WTC11 (cell line): ENCODE results near the gene ITSN1. TPM values are rescaled to one million over a fixed set of nuclear protein-coding genes. Genes with fewer than 3 reads are reported as not detected.
A peak's percentile ranks its signal among the peaks of the same experiment; 100 is the strongest.

Experiments
- ATAC-seq: fragments of 200-7000 bp; cut with Tn5 transposase; 2 replicates; pipeline ENCODE4 v1.10.0; 2021; ENCODE audit warnings: mild to moderate bottlenecking, moderate library complexity
- CTCF ChIA-PET: fragments of 300-600 bp; sonication (Branson Sonifier 250); formaldehyde crosslinking; loops from one replicate; lab custom pipeline; 2021; ENCODE audit warnings: antibody characterized with exemption; lab: Charles Lee
- POLR2A ChIA-PET: fragments of 350-600 bp; sonication (Branson Sonifier 250); formaldehyde crosslinking; loops from one replicate; lab custom pipeline; 2021; ENCODE audit warnings: antibody characterized with exemption; lab: Charles Lee
- DNase-seq: peaks from one replicate; pipeline ENCODE4 v3.0.0; 2021; ENCODE audit warnings: low spot score
- H3K27ac Mint-ChIP-seq: 2 replicates; pipeline ENCODE4 v1.8.0; 2021; ENCODE audit warnings: mixed read lengths
- H3K27me3 Mint-ChIP-seq: 2 replicates; pipeline ENCODE4 v1.8.0; 2021; ENCODE audit warnings: low read depth, mild to moderate bottlenecking, moderate library complexity, mixed read lengths
- H3K36me3 Mint-ChIP-seq: 2 replicates; pipeline ENCODE4 v1.8.0; 2021; ENCODE audit warnings: mixed read lengths
- H3K4me1 Mint-ChIP-seq: 2 replicates; pipeline ENCODE4 v1.8.0; 2022; ENCODE audit warnings: mixed read lengths
- H3K4me3 Mint-ChIP-seq: 2 replicates; pipeline ENCODE4 v1.8.0; 2021; ENCODE audit warnings: mild to moderate bottlenecking, moderate library complexity, mixed read lengths
- H3K9me3 Mint-ChIP-seq: 2 replicates; pipeline ENCODE4 v1.8.0; 2021; ENCODE audit warnings: mixed read lengths
- CREB1 ChIP-seq: sonication (generic); formaldehyde crosslinking; IDR thresholded peaks from 2 replicates; pipeline ENCODE4 v1.8.0; 2023; ENCODE audit warnings: mild to moderate bottlenecking, missing genetic modification reagents
- EMX1 ChIP-seq: fragments of 250-450 bp; sonication (Bioruptor Pico); IDR thresholded peaks from 2 replicates; pipeline ENCODE4 v1.8.0; 2021; ENCODE audit warnings: mild to moderate bottlenecking
- FOXP1 ChIP-seq: sonication (generic); formaldehyde crosslinking; IDR thresholded peaks from 2 replicates; pipeline ENCODE4 v1.8.0; 2022; ENCODE audit warnings: missing genetic modification reagents, mild to moderate bottlenecking, moderate library complexity, borderline replicate concordance
- GABPB1 ChIP-seq: sonication (generic); formaldehyde crosslinking; IDR thresholded peaks from 2 replicates; pipeline ENCODE4 v1.8.1; 2023; ENCODE audit warnings: mild to moderate bottlenecking, missing genetic modification reagents
- GTF2I ChIP-seq: fragments of 250-450 bp; sonication (Bioruptor Pico); conservative IDR thresholded peaks from 2 replicates; pipeline ENCODE4 v1.4.0; 2021; ENCODE audit warnings: mild to moderate bottlenecking
- MYBL2 ChIP-seq: sonication (generic); formaldehyde crosslinking; IDR thresholded peaks from 2 replicates; pipeline ENCODE4 v1.8.1; 2023; ENCODE audit warnings: mild to moderate bottlenecking, moderate library complexity, missing genetic modification reagents
- NFE2L1 ChIP-seq: sonication (generic); formaldehyde crosslinking; IDR thresholded peaks from 2 replicates; pipeline ENCODE4 v1.8.1; 2023; ENCODE audit warnings: missing genetic modification reagents
- PRRX2 ChIP-seq: fragments of 250-450 bp; sonication (Bioruptor Pico); IDR thresholded peaks from 2 replicates; pipeline ENCODE4 v1.8.0; 2021; ENCODE audit warnings: mild to moderate bottlenecking
- SMAD3 ChIP-seq: sonication (generic); formaldehyde crosslinking; IDR thresholded peaks from 2 replicates; pipeline ENCODE4 v1.8.0; 2022; ENCODE audit warnings: missing genetic modification reagents, mild to moderate bottlenecking, borderline replicate concordance
- ZBTB21 ChIP-seq: sonication (generic); formaldehyde crosslinking; IDR thresholded peaks from 2 replicates; pipeline ENCODE4 v1.8.1; 2023; ENCODE audit warnings: mild to moderate bottlenecking, missing genetic modification reagents, borderline replicate concordance
- ZNF138 ChIP-seq: sonication (generic); formaldehyde crosslinking; conservative IDR thresholded peaks from 2 replicates; pipeline ENCODE4 v1.8.1; 2022; ENCODE audit warnings: mild to moderate bottlenecking, moderate library complexity, missing genetic modification reagents
- ZNF219 ChIP-seq: sonication (generic); formaldehyde crosslinking; IDR thresholded peaks from 2 replicates; pipeline ENCODE4 v1.8.0; 2023; ENCODE audit warnings: missing genetic modification reagents, mild to moderate bottlenecking, borderline replicate concordance
- ZNF232 ChIP-seq: sonication (generic); formaldehyde crosslinking; IDR thresholded peaks from 2 replicates; pipeline ENCODE4 v1.8.0; 2022; ENCODE audit warnings: mild to moderate bottlenecking, missing genetic modification reagents
- ZNF423 ChIP-seq: fragments of 250-450 bp; sonication (Bioruptor Pico); IDR thresholded peaks from 2 replicates; pipeline ENCODE4 v2.1.2; 2022; ENCODE audit warnings: mild to moderate bottlenecking, moderate library complexity
- total RNA-seq: library from RNA; stranded (reverse); gene quantifications from 3 replicates; pipeline ENCODE4 v1.2.3, GENCODE V29; 2021
- TF ChIP-seq, protein P1 (sequence below): sonication (generic); formaldehyde crosslinking; IDR thresholded peaks from 2 replicates; pipeline ENCODE4 v1.8.1; 2022; ENCODE audit warnings: mild to moderate bottlenecking, missing genetic modification reagents, moderate library complexity, borderline replicate concordance
- TF ChIP-seq, protein P2 (sequence below): fragments of 250-450 bp; sonication (Bioruptor Pico); IDR thresholded peaks from 2 replicates; pipeline ENCODE4 v1.9.0; 2021; ENCODE audit warnings: moderate library complexity, mild to moderate bottlenecking, inconsistent platforms, borderline replicate concordance
- TF ChIP-seq, protein P3 (sequence below): sonication (generic); formaldehyde crosslinking; IDR thresholded peaks from 2 replicates; pipeline ENCODE4 v1.8.1; 2022; ENCODE audit warnings: mild to moderate bottlenecking, moderate library complexity, missing genetic modification reagents
- TF ChIP-seq, protein P4 (sequence below): sonication (generic); formaldehyde crosslinking; IDR thresholded peaks from 2 replicates; pipeline ENCODE4 v1.8.1; 2023; ENCODE audit warnings: mild to moderate bottlenecking, missing genetic modification reagents, moderate library complexity
- TF ChIP-seq, protein P5 (sequence below): sonication (generic); formaldehyde crosslinking; IDR thresholded peaks from 2 replicates; pipeline ENCODE4 v1.8.1; 2022; ENCODE audit warnings: missing genetic modification reagents, borderline replicate concordance
- TF ChIP-seq, protein P6 (sequence below): sonication (generic); formaldehyde crosslinking; IDR thresholded peaks from 2 replicates; pipeline ENCODE4 v1.8.0; 2022; ENCODE audit warnings: missing genetic modification reagents

The ITSN1 gene
- total RNA-seq, 1 experiment from 2014 or later, result 69.6 TPM

DNA sequence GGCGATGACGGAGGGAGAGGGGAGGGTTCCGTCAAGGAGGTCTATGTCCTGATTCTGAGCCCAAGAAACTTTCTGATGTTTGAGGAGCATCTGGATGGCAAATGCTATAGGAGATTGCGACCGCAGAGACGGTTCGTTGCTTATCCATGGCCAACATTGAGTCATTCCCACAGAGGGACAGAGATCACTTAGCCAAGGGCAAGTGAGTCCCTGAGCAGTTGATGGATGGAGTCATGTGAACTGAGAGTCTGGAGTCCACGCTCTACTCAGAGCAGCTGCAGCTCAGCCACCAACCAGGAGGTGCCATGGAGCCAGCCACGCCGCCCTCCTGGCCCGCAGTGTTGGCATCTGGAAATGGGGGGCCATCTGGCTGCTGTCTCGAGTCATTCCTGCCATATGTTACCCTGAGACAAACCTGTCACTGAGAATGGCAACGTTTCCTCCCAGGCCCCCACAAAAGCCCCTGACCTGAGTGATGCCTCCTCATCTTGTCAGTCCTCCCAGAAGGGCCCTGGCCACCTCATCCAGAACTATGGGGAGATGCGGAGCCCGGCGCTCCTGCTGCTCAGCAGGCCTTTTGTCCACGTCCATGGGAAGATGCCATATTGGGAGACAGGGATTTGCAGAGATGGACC lies 214.7 kb downstream of the ITSN1 start:
- no peak for DNase-seq
- H3K27me3 Mint-ChIP-seq, result no peaks in the 10 kb centered on the region
- peaks cover 21% of the 10 kb centered on the region for H3K4me1 Mint-ChIP-seq
- H3K4me3 Mint-ChIP-seq, result no peak overlapping the region
- POLR2A ChIA-PET, result interaction anchor here (0.6 kb wide), 1 partner anchor 14 kb away, joined by 4 read pairs; no protein-coding TSS in a partner anchor
- H3K9me3 Mint-ChIP-seq, result no peaks in the 10 kb centered on the region
- no peak for TF ChIP-seq ZNF232 (CRISPR knock-in tag)
- TF ChIP-seq EMX1 (CRISPR knock-in tag), result no peak
- TF ChIP-seq, protein P1, sequence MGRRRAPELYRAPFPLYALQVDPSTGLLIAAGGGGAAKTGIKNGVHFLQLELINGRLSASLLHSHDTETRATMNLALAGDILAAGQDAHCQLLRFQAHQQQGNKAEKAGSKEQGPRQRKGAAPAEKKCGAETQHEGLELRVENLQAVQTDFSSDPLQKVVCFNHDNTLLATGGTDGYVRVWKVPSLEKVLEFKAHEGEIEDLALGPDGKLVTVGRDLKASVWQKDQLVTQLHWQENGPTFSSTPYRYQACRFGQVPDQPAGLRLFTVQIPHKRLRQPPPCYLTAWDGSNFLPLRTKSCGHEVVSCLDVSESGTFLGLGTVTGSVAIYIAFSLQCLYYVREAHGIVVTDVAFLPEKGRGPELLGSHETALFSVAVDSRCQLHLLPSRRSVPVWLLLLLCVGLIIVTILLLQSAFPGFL (CRISPR knock-in tag), result no peak
- TF ChIP-seq CREB1, result no peak
- TF ChIP-seq ZBTB21, result no peak
- TF ChIP-seq, protein P2, sequence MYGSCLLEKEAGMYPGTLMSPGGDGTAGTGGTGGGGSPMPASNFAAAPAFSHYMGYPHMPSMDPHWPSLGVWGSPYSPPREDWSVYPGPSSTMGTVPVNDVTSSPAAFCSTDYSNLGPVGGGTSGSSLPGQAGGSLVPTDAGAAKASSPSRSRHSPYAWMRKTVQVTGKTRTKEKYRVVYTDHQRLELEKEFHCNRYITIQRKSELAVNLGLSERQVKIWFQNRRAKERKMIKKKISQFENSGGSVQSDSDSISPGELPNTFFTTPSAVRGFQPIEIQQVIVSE (CRISPR knock-in tag), result no peak
- TF ChIP-seq, all 79 proteins: peak for 0
- Mint-ChIP-seq H3K27ac (no peak overlapping the region), H3K36me3 (no peaks in the 10 kb centered on the region)
- CTCF ChIA-PET, result no interaction called here
- ATAC-seq, result no peak

DNA sequence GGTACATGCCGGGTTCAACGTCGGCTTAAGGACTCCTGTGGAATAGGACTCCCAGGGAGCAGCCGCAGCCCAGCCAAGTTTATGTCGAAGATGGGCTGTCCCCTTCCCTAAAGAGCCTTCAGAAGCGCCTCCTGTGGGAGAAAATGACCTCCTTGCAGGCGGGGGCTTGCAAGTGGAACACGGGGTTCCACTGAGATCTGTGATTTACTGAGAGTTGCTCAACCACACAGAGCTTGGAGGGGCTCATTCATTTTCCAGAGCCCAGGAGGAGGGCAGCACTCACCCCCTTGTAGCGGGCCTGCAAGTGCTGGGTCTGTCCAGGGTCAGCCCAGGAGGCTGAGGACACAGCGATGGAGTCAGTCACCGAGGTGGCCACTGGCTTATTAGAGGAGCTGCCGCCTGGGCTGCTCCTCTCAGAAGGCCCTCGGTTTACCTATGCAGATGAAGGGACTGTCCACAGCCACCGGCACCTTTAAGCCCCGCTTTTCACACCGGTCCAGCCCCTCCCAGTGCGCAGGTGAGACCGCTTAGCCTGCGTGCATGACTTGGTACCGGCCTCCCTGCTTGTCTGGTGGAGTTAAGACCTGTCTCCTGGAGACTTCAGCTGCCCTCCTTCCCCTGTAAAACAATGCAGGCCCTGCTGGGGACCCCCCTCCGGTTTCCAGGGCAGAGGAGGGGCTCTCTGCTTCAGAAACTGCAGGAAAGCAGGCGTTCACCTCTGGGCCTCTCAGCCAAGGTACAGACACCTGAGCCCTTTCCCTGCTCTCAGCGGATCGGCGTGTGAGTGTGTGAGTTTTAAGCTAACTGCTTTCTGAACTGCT lies 215.8 kb downstream of the ITSN1 start:
- TF ChIP-seq ZNF423, result peak; percentile 87
- TF ChIP-seq, protein P3, sequence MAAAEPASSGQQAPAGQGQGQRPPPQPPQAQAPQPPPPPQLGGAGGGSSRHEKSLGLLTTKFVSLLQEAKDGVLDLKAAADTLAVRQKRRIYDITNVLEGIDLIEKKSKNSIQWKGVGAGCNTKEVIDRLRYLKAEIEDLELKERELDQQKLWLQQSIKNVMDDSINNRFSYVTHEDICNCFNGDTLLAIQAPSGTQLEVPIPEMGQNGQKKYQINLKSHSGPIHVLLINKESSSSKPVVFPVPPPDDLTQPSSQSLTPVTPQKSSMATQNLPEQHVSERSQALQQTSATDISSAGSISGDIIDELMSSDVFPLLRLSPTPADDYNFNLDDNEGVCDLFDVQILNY (CRISPR knock-in tag), result no peak
- TF ChIP-seq PRRX2 (CRISPR knock-in tag), result no peak
- POLR2A ChIA-PET, result no interaction called here
- Mint-ChIP-seq H3K4me1 (peaks cover 21% of the 10 kb centered on the region), H3K9me3 (no peaks in the 10 kb centered on the region), H3K4me3 (no peak overlapping the region; the same call in 1 of the 2 replicates), H3K27ac (0 out of 2 replicates have a peak overlapping the region, but pooled peaks have one; percentile 51), H3K27me3 (no peaks in the 10 kb centered on the region), H3K36me3 (no peaks in the 10 kb centered on the region)
- DNase-seq (peak; percentile 40), ATAC-seq (peak; percentile 75)
- CTCF ChIA-PET, result interaction anchor here (1.0 to 1.6 kb wide), 4 partner anchors 35 to 252 kb away, joined by 3 to 4 read pairs (median 4); no protein-coding TSS in a partner anchor

DNA sequence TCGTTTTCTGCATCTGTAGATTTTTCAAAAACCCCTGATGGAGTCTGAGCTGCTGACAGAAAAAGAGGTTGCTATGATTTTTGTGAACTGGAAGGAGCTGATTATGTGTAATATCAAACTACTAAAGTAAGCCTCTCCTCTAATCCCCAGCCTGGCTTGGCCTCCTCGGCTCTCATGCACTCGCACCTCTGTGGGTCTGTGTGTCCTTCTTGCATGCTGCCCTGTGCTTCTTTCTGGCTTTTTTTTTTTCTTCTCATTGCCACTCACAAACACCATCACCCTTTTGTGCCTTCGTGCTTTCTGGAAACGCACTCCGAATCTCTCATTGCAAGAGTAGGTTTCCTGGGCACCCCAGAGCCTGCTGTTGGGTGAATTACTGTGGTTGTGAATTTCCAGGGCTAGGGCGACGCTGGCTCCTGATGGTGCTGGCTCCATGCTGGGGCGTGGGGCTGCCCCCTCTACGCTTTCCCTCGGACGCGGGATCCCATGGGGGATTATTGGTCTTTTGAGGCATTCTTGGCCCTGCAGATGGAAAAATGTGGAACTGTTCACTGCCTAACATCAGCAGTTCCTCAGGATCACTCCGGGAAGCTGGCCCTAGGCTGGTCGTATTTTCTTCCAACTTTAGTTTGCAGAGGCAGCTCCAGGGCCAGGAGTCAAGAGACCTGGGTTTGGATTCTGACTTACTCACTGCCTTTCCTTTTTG lies 216.5 kb downstream of the ITSN1 start:
- 0 out of 2 replicates have a peak overlapping the region, but pooled peaks have one; percentile 51 for H3K27ac Mint-ChIP-seq
- no peaks in the 10 kb centered on the region for H3K36me3 Mint-ChIP-seq
- H3K4me1 Mint-ChIP-seq, result peaks cover 21% of the 10 kb centered on the region
- DNase-seq, result no peak
- H3K4me3 Mint-ChIP-seq, result no peak overlapping the region; the same call in 1 of the 2 replicates
- CTCF ChIA-PET, result interaction anchor here (1.0 to 1.6 kb wide), 4 partner anchors 34 to 253 kb away, joined by 3 to 4 read pairs (median 4); no protein-coding TSS in a partner anchor
- no peaks in the 10 kb centered on the region for H3K9me3 Mint-ChIP-seq
- peak; percentile 25 for ATAC-seq
- POLR2A ChIA-PET, result no interaction called here
- H3K27me3 Mint-ChIP-seq, result no peaks in the 10 kb centered on the region
- TF ChIP-seq CREB1 (no peak), ZNF138 (CRISPR knock-in tag) (no peak), GABPB1 (CRISPR knock-in tag) (no peak), SMAD3 (CRISPR knock-in tag) (no peak), ZBTB21 (no peak), ZNF219 (no peak), NFE2L1 (CRISPR knock-in tag) (no peak), GTF2I (CRISPR knock-in tag) (no peak), MYBL2 (CRISPR knock-in tag) (no peak), FOXP1 (CRISPR knock-in tag) (no peak)
- TF ChIP-seq, protein P4, sequence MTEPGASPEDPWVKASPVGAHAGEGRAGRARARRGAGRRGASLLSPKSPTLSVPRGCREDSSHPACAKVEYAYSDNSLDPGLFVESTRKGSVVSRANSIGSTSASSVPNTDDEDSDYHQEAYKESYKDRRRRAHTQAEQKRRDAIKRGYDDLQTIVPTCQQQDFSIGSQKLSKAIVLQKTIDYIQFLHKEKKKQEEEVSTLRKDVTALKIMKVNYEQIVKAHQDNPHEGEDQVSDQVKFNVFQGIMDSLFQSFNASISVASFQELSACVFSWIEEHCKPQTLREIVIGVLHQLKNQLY (CRISPR knock-in tag), result no peak
- TF ChIP-seq, protein P5, sequence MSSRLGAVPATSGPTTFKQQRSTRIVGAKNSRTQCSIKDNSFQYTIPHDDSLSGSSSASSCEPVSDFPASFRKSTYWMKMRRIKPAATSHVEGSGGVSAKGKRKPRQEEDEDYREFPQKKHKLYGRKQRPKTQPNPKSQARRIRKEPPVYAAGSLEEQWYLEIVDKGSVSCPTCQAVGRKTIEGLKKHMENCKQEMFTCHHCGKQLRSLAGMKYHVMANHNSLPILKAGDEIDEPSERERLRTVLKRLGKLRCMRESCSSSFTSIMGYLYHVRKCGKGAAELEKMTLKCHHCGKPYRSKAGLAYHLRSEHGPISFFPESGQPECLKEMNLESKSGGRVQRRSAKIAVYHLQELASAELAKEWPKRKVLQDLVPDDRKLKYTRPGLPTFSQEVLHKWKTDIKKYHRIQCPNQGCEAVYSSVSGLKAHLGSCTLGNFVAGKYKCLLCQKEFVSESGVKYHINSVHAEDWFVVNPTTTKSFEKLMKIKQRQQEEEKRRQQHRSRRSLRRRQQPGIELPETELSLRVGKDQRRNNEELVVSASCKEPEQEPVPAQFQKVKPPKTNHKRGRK, result no peak
- TF ChIP-seq, protein P6, sequence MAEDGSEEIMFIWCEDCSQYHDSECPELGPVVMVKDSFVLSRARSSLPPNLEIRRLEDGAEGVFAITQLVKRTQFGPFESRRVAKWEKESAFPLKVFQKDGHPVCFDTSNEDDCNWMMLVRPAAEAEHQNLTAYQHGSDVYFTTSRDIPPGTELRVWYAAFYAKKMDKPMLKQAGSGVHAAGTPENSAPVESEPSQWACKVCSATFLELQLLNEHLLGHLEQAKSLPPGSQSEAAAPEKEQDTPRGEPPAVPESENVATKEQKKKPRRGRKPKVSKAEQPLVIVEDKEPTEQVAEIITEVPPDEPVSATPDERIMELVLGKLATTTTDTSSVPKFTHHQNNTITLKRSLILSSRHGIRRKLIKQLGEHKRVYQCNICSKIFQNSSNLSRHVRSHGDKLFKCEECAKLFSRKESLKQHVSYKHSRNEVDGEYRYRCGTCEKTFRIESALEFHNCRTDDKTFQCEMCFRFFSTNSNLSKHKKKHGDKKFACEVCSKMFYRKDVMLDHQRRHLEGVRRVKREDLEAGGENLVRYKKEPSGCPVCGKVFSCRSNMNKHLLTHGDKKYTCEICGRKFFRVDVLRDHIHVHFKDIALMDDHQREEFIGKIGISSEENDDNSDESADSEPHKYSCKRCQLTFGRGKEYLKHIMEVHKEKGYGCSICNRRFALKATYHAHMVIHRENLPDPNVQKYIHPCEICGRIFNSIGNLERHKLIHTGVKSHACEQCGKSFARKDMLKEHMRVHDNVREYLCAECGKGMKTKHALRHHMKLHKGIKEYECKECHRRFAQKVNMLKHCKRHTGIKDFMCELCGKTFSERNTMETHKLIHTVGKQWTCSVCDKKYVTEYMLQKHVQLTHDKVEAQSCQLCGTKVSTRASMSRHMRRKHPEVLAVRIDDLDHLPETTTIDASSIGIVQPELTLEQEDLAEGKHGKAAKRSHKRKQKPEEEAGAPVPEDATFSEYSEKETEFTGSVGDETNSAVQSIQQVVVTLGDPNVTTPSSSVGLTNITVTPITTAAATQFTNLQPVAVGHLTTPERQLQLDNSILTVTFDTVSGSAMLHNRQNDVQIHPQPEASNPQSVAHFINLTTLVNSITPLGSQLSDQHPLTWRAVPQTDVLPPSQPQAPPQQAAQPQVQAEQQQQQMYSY, result no peak
